Type B pancreatic cell (in vitro differentiated cells): ENCODE measurements around the gene STUB1. TPM values are rescaled to one million over a fixed set of nuclear protein-coding genes. Genes with fewer than 3 reads are reported as not detected.
A peak's percentile ranks its signal among the peaks of the same experiment; 100 is the strongest.

ENCODE experiments used
- DNase-seq: peaks from one replicate; pipeline ENCODE4 v3.0.0; 2021; ENCODE audit warnings: mixed read lengths; ENCODE audit not compliant: unreplicated experiment; ENCODE audit errors: extremely low spot score
- H3K27ac Mint-ChIP-seq: 2 replicates; pipeline ENCODE4 v1.8.0; 2021; ENCODE audit warnings: mild to moderate bottlenecking, mixed read lengths
- H3K27me3 Mint-ChIP-seq: 2 replicates; pipeline ENCODE4 v1.8.0; 2021; ENCODE audit warnings: mixed read lengths
- H3K36me3 Mint-ChIP-seq: 2 replicates; pipeline ENCODE4 v1.8.0; 2021; ENCODE audit warnings: mixed read lengths
- H3K4me1 Mint-ChIP-seq: one replicate; pipeline ENCODE4 v1.8.0; 2021; ENCODE audit warnings: mixed read lengths; ENCODE audit not compliant: unreplicated experiment
- H3K4me3 Mint-ChIP-seq: 2 replicates; pipeline ENCODE4 v1.8.0; 2021; ENCODE audit warnings: mild to moderate bottlenecking, mixed read lengths
- H3K9me3 Mint-ChIP-seq: 2 replicates; pipeline ENCODE4 v1.8.0; 2021; ENCODE audit warnings: mixed read lengths
- total RNA-seq: library from RNA; stranded (reverse); gene quantifications from 2 replicates; pipeline ENCODE4 v1.2.1, GENCODE V29; 2021; ENCODE audit warnings: low replicate concordance
- TF ChIP-seq, protein P1 (sequence below): fragments of 200-600 bp; sonication (generic); conservative IDR thresholded peaks from 2 replicates; pipeline ENCODE4 v1.5.0; 2021; ENCODE audit warnings: antibody characterized with exemption, mild to moderate bottlenecking

STUB1 gene
- total RNA-seq, 1 donor from 2014 or later = 80.3 TPM

DNA sequence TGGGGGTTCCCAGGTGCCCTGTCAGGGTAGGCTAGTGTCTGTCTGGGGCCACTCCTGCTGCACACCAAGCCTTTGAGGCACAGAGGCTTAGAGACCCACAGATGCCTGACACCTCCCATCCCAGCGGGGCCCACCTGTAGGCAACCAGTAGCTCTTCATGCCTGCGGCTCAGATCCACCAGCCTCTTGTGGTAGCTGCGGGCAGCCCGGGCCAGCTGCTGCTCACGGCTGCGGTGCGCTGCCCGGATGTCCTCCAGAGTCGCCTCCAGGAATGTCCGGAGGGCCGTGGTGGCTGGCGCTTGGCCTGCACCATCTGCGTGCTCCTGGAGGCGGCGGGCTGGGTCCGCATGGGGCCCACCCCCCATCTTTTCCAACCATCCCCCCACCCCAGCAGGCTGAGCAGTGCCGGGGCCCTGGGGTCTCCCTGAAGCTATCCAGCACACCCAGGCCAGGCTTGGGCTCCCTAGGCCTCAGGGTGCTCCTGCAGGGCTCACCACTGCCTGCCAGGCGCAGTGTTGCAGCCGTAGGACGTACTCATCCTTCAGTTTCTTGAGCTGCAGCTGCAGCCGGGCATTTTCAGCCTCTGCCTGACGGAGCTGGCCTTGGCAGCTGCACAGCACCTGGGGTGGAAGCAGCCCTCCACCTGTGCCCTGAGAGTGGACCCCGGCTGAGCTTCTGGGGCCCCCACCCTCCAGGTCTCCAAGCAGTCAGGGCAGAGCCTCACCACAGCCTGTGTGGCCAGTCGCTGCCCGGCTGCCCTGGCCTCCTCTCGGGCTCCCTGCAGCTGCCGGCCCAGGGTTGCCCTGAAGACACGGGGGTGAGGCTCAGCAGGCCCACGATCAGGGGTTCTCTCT is 44.2 kb downstream of the STUB1 start:
- no peaks in the 10 kb centered on the region for H3K4me1 Mint-ChIP-seq

DNA sequence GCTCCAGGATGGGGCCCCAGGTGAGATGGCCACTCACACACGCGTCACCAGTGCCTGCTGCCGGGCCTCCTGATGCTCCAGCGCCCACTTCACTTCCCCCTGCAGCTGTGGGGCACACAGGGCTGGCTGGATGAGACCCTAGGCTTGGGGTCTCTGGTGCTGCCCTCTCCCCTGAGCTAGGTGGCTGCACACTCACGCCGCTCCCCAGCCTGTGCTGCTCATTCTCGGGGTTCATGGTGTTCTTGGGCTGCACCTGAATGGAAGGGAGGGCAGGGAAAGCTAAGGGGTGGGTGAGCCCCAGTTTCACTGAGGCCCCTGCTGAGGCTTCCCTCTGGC is 44.8 kb downstream of the STUB1 start:
- H3K27ac Mint-ChIP-seq = no peak overlapping the region

More for the DNA sequence above, 44.2 kb downstream of the STUB1 start:
- Mint-ChIP-seq H3K4me3 (no peak overlapping the region), H3K27me3 (no peaks in the 10 kb centered on the region), H3K36me3 (no peaks in the 10 kb centered on the region), H3K27ac (no peak overlapping the region), H3K9me3 (no peaks in the 10 kb centered on the region)
- DNase-seq = no peak
- TF ChIP-seq, protein P1, sequence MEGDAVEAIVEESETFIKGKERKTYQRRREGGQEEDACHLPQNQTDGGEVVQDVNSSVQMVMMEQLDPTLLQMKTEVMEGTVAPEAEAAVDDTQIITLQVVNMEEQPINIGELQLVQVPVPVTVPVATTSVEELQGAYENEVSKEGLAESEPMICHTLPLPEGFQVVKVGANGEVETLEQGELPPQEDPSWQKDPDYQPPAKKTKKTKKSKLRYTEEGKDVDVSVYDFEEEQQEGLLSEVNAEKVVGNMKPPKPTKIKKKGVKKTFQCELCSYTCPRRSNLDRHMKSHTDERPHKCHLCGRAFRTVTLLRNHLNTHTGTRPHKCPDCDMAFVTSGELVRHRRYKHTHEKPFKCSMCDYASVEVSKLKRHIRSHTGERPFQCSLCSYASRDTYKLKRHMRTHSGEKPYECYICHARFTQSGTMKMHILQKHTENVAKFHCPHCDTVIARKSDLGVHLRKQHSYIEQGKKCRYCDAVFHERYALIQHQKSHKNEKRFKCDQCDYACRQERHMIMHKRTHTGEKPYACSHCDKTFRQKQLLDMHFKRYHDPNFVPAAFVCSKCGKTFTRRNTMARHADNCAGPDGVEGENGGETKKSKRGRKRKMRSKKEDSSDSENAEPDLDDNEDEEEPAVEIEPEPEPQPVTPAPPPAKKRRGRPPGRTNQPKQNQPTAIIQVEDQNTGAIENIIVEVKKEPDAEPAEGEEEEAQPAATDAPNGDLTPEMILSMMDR = no peak

DNA sequence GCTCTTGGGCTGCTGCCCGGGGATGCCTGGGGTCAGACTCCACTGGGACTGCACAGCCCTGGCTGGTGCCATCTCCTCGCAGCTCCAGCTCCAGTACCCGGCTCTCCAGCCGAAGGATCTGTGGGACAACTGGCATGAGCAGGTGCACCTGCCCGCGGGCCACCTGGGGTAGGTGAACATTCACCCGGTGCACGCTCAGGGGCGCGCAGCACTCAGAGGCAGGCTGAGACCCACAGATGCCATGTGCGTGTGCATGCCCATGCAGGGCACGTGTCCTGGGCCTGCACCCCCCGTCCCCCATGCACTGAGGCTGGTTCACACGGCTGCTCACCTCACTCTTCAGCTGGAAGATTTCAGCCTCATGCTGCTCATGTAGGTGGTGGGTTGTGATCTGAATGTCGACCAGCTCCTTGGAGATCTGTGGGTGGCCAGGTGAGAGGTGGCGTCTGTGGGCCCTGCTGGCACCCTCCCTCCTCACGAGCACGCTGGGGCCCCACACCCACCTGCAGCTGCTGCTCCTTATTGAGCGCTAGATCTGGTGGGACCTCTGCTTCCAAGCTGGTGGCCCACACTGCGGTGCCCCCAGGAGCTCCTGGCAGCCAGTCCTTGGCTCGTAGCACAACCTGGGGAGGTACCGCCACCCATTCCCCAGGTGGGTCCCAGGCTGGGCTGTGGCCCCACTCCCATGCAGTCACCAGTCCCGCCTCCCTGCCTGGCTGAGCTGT is 45.4 kb downstream of the STUB1 start:
- no peak for DNase-seq
- Mint-ChIP-seq H3K27me3 (no peaks in the 10 kb centered on the region), H3K27ac (peak overlapping the region; percentile 23), H3K4me1 (no peaks in the 10 kb centered on the region), H3K36me3 (no peaks in the 10 kb centered on the region), H3K4me3 (no peak overlapping the region), H3K9me3 (no peaks in the 10 kb centered on the region)
- TF ChIP-seq, protein P1 = no peak

More for the DNA sequence above, 44.8 kb downstream of the STUB1 start:
- Mint-ChIP-seq H3K4me3 (peak overlapping the region; percentile 57), H3K4me1 (no peaks in the 10 kb centered on the region), H3K27me3 (no peaks in the 10 kb centered on the region), H3K36me3 (no peaks in the 10 kb centered on the region), H3K9me3 (no peaks in the 10 kb centered on the region)
- DNase-seq = no peak
- TF ChIP-seq, protein P1 = no peak

DNA sequence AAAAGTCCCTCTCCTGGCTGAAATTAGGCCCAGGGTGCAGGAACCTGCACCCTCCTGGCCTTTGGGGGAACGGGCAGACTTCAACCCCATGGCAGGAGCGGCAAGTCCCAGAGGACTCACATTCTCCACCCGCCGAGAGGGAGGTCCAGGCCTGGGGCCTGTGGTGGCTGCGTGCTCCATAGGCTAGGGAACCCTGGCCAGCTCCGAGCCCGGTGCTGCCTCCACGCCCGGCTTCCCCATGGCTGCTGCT is 45.9 kb downstream of the STUB1 start:
- H3K36me3 Mint-ChIP-seq = no peaks in the 10 kb centered on the region

DNA sequence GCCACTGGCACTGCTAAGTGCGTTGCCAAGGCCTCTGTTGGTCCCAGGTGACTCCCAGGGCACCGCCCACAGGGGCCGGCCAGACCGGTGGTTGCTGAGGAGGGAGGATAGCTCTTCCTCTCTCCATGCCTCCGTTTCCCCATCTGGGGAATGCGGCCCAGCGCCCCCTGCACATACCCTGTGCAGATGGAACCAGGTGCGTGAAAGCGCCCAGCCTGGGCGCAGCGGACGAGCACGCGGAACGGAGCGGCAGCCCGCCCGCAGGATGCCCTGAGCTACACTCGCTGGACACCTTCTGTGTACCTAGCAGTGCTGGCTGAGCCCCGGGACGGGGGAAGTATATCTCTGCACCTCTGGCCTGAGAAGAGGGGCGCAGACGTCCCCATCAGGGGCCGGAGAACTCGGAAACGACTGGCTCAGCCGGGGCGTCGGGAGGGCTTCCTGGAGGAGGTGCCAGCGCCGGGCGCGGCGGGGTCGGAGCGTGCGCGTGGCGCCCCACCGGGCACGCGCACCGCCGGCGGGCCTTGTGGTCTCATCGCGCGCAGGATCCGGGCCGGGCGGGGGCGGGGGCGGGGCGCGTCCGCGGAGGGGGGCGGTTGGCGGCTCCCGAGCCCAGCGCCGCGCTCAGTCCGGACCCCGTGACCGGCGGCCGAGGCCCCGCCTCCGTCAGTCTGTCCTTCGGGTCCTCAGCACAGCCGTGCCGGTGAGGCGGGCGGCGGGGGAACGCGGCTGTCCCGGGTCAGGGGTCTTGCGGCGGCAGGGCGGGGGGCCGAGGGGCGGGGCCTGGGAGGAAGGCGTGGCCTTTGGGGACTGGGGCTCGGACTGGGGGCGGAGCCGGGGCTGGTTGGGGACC is 46.5 kb downstream of the STUB1 start, which contains the start of the genes CCDC78 and HAGHL:
Gene CCDC78 (minus strand): TSS at position 6 of the 853 bp plus-strand sequence. CDS start 76 bp downstream, outside the sequence.
Gene HAGHL (plus strand): TSS at position 669 of the 853 bp plus-strand sequence. CDS start 404 bp downstream, outside the sequence.
- Mint-ChIP-seq H3K9me3 (no peaks in the 10 kb centered on the region), H3K27ac (peak within 1 kb of the TSS; percentile 46), H3K4me3 (peak within 1 kb of the TSS; percentile 74), H3K4me1 (no peaks in the 10 kb centered on the region), H3K27me3 (no peaks in the 10 kb centered on the region), H3K36me3 (no peaks in the 10 kb centered on the region)
- TF ChIP-seq, protein P1 = no peak
- DNase-seq = no peak

More for the DNA sequence above, 45.9 kb downstream of the STUB1 start:
- Mint-ChIP-seq H3K4me1 (no peaks in the 10 kb centered on the region), H3K27ac (peak overlapping the region; percentile 46), H3K27me3 (no peaks in the 10 kb centered on the region), H3K4me3 (no peak overlapping the region), H3K9me3 (no peaks in the 10 kb centered on the region)
- TF ChIP-seq, protein P1 = no peak
- no peak for DNase-seq
